HG02884 (cell line): ENCODE results near the gene ASPN.
"Not testable (repeated sequence)": the region's sequence is repeated elsewhere in the genome, so short reads cannot be mapped to it uniquely, and the experiment has no call there.

ENCODE experiments used
- ATAC-seq: cut with Tn5 transposase; IDR thresholded peaks from one replicate; pipeline ENCODE4 v1.9.1; 2021; ENCODE audit warnings: mild to moderate bottlenecking, moderate library complexity; ENCODE audit not compliant: unreplicated experiment

Gene ASPN

GRCh38 chr9:92423612-92424011, 58.7 kb downstream of the ASPN start:
- ATAC-seq = no peak

- no peak for ATAC-seq
These were observed 59.5 kb downstream of the ASPN start for GRCh38 chr9:92422611-92423338.

- ATAC-seq = no peak
These were observed 67.7 kb downstream of the ASPN start for GRCh38 chr9:92414566-92414965.

GRCh38 chr9:92411157-92411556, 71.1 kb downstream of the ASPN start:
- ATAC-seq = not testable (repeated sequence)

GRCh38 chr9:92408747-92409478, 73.4 kb downstream of the ASPN start:
- ATAC-seq = no peak

GRCh38 chr9:92407818-92408217, 74.5 kb downstream of the ASPN start:
- ATAC-seq = no peak

GRCh38 chr9:92406477-92406876, 75.8 kb downstream of the ASPN start:
- ATAC-seq = peak; percentile 85
